ENCODE results near the gene RAB2B.
A peak's percentile ranks its signal among the peaks of the same experiment; 100 is the strongest.

The RAB2B gene

DNA sequence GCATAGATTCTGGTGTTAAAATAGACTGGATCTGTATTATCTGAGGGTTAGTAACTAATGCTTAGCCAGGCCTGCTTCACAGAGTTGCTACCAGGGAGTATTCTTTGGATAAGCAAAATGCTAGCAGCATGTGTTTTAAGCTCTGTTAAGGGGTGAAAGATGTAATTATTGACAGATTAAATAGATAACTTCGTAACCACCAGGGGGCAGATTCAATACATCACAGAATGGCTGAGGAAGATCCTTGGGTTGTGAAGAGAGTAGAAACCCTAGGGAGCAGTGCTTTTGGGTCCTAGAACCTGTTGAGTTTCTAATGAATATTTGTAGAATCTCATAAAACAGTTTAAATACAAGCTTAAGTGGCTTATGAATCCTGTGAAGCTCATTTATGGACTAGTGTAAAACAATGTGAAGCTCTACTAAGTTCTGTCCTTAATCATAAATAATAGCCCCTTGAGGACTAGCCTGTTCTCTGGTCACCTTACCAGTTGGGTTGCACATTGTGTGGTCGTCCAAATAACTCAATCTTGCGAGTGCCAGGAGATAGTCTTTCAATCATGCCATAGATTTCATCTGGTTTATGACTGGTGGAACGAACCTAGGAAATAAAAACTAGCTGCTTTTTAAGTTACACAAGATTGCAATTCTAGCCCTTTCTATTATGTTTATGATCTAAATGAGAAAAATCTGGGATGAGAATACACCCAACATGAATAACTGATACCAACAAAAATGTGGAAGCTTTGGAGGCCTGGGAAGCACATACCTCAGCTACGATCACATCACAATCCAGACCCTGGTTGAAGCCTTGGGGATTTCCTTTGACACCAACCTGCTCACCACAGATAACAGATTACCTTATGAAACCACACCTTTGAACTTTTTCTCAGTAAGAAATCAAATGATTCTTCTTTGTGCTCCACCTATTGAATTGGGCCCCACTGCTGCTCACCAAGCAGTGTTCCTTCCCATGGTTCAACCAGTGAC lies 22.1 kb upstream of the RAB2B start:
- Histone ChIP-seq H3K4me3 (replicated peaks; ENCODE audit: insufficient read depth, low read length) (no peak overlapping the region), H3K27me3 (ENCODE audit: insufficient read depth, poor library complexity, severe bottlenecking) (no peaks in the 10 kb centered on the region), H3K27ac (replicated peaks) (no peak overlapping the region)
- TF ChIP-seq SPI1 (IDR thresholded peaks at IDR 0.05; ENCODE audit: borderline replicate concordance, low read depth), result no peak
- no peak for TF ChIP-seq GABPA (IDR thresholded peaks at IDR 0.05; ENCODE audit: low read depth)
- no peak for TF ChIP-seq POLR2AphosphoS5 (IDR thresholded peaks at IDR 0.05; ENCODE audit: low read depth)
- TF ChIP-seq, protein P1, sequence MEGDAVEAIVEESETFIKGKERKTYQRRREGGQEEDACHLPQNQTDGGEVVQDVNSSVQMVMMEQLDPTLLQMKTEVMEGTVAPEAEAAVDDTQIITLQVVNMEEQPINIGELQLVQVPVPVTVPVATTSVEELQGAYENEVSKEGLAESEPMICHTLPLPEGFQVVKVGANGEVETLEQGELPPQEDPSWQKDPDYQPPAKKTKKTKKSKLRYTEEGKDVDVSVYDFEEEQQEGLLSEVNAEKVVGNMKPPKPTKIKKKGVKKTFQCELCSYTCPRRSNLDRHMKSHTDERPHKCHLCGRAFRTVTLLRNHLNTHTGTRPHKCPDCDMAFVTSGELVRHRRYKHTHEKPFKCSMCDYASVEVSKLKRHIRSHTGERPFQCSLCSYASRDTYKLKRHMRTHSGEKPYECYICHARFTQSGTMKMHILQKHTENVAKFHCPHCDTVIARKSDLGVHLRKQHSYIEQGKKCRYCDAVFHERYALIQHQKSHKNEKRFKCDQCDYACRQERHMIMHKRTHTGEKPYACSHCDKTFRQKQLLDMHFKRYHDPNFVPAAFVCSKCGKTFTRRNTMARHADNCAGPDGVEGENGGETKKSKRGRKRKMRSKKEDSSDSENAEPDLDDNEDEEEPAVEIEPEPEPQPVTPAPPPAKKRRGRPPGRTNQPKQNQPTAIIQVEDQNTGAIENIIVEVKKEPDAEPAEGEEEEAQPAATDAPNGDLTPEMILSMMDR (IDR thresholded peaks at IDR 0.05; ENCODE audit: insufficient read depth, low read length), result no peak
- TF ChIP-seq, protein P2, sequence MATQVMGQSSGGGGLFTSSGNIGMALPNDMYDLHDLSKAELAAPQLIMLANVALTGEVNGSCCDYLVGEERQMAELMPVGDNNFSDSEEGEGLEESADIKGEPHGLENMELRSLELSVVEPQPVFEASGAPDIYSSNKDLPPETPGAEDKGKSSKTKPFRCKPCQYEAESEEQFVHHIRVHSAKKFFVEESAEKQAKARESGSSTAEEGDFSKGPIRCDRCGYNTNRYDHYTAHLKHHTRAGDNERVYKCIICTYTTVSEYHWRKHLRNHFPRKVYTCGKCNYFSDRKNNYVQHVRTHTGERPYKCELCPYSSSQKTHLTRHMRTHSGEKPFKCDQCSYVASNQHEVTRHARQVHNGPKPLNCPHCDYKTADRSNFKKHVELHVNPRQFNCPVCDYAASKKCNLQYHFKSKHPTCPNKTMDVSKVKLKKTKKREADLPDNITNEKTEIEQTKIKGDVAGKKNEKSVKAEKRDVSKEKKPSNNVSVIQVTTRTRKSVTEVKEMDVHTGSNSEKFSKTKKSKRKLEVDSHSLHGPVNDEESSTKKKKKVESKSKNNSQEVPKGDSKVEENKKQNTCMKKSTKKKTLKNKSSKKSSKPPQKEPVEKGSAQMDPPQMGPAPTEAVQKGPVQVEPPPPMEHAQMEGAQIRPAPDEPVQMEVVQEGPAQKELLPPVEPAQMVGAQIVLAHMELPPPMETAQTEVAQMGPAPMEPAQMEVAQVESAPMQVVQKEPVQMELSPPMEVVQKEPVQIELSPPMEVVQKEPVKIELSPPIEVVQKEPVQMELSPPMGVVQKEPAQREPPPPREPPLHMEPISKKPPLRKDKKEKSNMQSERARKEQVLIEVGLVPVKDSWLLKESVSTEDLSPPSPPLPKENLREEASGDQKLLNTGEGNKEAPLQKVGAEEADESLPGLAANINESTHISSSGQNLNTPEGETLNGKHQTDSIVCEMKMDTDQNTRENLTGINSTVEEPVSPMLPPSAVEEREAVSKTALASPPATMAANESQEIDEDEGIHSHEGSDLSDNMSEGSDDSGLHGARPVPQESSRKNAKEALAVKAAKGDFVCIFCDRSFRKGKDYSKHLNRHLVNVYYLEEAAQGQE (IDR thresholded peaks at IDR 0.05; ENCODE audit: insufficient replicate concordance, low read depth), result no peak
- DNase-seq (ENCODE audit: low read depth in 1 of 2, low spot score in 1 of 2), result peak; percentile 37 to 39

GRCh38 chr14:21496453-21496852 lies 19.7 kb upstream of the RAB2B start:
- TF ChIP-seq SPI1 (IDR thresholded peaks at IDR 0.05; ENCODE audit: borderline replicate concordance, low read depth) (no peak), POLR2AphosphoS5 (IDR thresholded peaks at IDR 0.05; ENCODE audit: low read depth) (no peak)
- TF ChIP-seq, protein P1 (IDR thresholded peaks at IDR 0.05; ENCODE audit: insufficient read depth, low read length), result no peak
- TF ChIP-seq, protein P2 (IDR thresholded peaks at IDR 0.05; ENCODE audit: insufficient replicate concordance, low read depth), result no peak
- DNase-seq (ENCODE audit: low read depth in 1 of 2, low spot score in 1 of 2), result no peak
- no peak overlapping the region for H3K4me3 ChIP-seq (replicated peaks; ENCODE audit: insufficient read depth, low read length)
- H3K27me3 ChIP-seq (ENCODE audit: insufficient read depth, poor library complexity, severe bottlenecking), result no peaks in the 10 kb centered on the region
- no peak overlapping the region for H3K27ac ChIP-seq (replicated peaks)

DNA sequence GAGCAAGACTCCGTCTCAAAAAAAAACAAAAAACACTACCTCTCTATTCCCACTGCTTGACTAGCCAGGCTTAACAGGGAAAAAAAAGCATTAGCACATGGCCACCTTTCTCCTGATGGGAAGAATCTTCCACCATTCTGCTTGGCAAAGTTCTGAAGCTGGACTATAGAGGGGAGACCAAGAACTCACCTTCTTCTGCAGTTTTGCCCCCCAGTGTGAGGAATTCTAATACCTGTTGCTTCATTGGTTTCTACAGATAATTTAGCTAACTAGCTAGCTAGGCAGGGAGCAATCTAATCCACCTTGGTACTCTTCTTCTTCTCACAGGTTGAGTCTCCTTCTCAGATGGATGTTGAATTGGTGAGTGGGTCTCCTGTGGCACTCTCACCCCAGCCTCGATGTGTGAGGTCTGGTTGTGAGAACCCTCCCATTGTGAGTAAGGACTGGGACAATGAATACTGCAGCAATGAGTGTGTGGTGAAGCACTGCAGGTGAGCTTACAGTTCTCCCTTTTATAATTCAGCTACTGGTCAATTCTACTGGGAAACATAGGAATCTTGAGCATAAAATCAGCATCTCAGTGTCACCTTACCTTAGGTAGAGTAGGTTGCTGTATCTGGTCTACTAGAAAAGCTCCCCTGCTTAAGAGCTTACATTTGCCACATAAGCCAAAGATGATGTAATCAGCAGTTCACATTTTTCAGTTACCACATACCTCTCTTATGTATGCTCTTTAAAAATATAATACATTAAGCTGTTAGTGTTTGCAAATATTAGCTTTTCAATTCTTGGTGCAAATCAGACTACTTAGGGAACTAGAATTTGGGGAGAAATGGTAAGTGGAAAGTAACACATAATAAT lies 18.4 kb upstream of the RAB2B start:
- no peak overlapping the region for H3K4me3 ChIP-seq (replicated peaks; ENCODE audit: insufficient read depth, low read length)
- H3K27me3 ChIP-seq (ENCODE audit: insufficient read depth, poor library complexity, severe bottlenecking), result no peaks in the 10 kb centered on the region
- TF ChIP-seq, protein P1 (IDR thresholded peaks at IDR 0.05; ENCODE audit: insufficient read depth, low read length), result no peak
- TF ChIP-seq SPI1 (IDR thresholded peaks at IDR 0.05; ENCODE audit: borderline replicate concordance, low read depth) (no peak), GABPA (IDR thresholded peaks at IDR 0.05; ENCODE audit: low read depth) (no peak), POLR2AphosphoS5 (IDR thresholded peaks at IDR 0.05; ENCODE audit: low read depth) (no peak)
- TF ChIP-seq, protein P2 (IDR thresholded peaks at IDR 0.05; ENCODE audit: insufficient replicate concordance, low read depth), result no peak
- DNase-seq (ENCODE audit: low read depth in 1 of 2, low spot score in 1 of 2), result peak; percentile 17 to 29
- H3K27ac ChIP-seq (replicated peaks), result peak overlapping the region; percentile 18

Data from HL-60 (cell line).